MM.1S (cell line): ENCODE data around the gene HARS2.

Experiments used
- DNase-seq: peaks from one replicate; pipeline ENCODE4 v3.0.0-alpha.2; 2015
- H2AFZ ChIP-seq: fragments of 300-600 bp; sonication (generic); 2 replicates; pipeline ENCODE4 v1.6.0; 2016; ENCODE audit warnings: antibody characterized with exemption, low read length
- H3F3A ChIP-seq: fragments of 300-600 bp; sonication (generic); 2 replicates; pipeline ENCODE4 v1.6.1; 2016; ENCODE audit warnings: mild to moderate bottlenecking, antibody characterized with exemption, low read length, moderate library complexity, mixed read lengths; ENCODE audit not compliant: insufficient read depth
- H3K27ac ChIP-seq: fragments of 300-600 bp; sonication (generic); 2 replicates; pipeline ENCODE4 v1.5.1; 2016; ENCODE audit warnings: mild to moderate bottlenecking, low read length
- H3K27me3 ChIP-seq: fragments of 300-600 bp; sonication (generic); replicated peaks from 2 replicates; pipeline ENCODE4 v1.6.0; 2016; ENCODE audit warnings: low read length; ENCODE audit not compliant: insufficient read depth
- H3K36me3 ChIP-seq: fragments of 300-600 bp; sonication (generic); replicated peaks from 2 replicates; pipeline ENCODE4 v1.6.1; 2016; ENCODE audit warnings: mild to moderate bottlenecking, low read length, mixed read lengths; ENCODE audit not compliant: insufficient read depth
- H3K4me1 ChIP-seq: fragments of 300-600 bp; sonication (generic); 2 replicates; pipeline ENCODE4 v1.6.1; 2016; ENCODE audit warnings: low read length, mixed read lengths
- H3K4me2 ChIP-seq: fragments of 300-600 bp; sonication (generic); 2 replicates; pipeline ENCODE4 v1.6.0; 2016; ENCODE audit warnings: low read depth, low read length
- H3K4me3 ChIP-seq: fragments of 300-600 bp; sonication (generic); 2 replicates; pipeline ENCODE4 v1.5.1; 2016; ENCODE audit warnings: low read length, mixed read lengths
- H3K79me2 ChIP-seq: fragments of 300-600 bp; sonication (generic); 2 replicates; pipeline ENCODE4 v1.6.1; 2016; ENCODE audit warnings: mixed run types, low read length, mixed read lengths
- H3K9ac ChIP-seq: fragments of 300-600 bp; sonication (generic); 2 replicates; pipeline ENCODE4 v1.6.1; 2016; ENCODE audit warnings: low read length, mixed read lengths
- H3K9me2 ChIP-seq: fragments of 300-600 bp; sonication (generic); replicated peaks from 2 replicates; pipeline ENCODE4 v1.6.1; 2016; ENCODE audit warnings: mild to moderate bottlenecking, low read length, mixed read lengths; ENCODE audit not compliant: insufficient read depth
- H3K9me3 ChIP-seq: fragments of 300-600 bp; sonication (generic); replicated peaks from 2 replicates; pipeline ENCODE4 v1.6.1; 2016; ENCODE audit warnings: mild to moderate bottlenecking, low read length, mixed read lengths; ENCODE audit not compliant: insufficient read depth
- H4K20me1 ChIP-seq: fragments of 300-600 bp; sonication (generic); 2 replicates; pipeline ENCODE4 v1.6.1; 2016; ENCODE audit warnings: mild to moderate bottlenecking, low read length, moderate library complexity, mixed read lengths; ENCODE audit not compliant: insufficient read depth
- CTCF ChIP-seq: fragments of 300-600 bp; sonication (generic); IDR thresholded peaks from 2 replicates; pipeline ENCODE4 v1.5.1; 2016; ENCODE audit warnings: antibody characterized with exemption, low read length, mixed read lengths
- EZH2 ChIP-seq: fragments of 300-600 bp; sonication (generic); optimal IDR thresholded peaks from 2 replicates; pipeline ENCODE3; 2017; ENCODE audit warnings: low read depth, mild to moderate bottlenecking, antibody characterized with exemption, low read length, mixed read lengths
- EZH2phosphoT487 ChIP-seq: fragments of 300-600 bp; sonication (generic); IDR thresholded peaks from 2 replicates; pipeline ENCODE4 v1.6.1; 2018; ENCODE audit warnings: antibody characterized with exemption, low read length

HARS2 gene

GRCh38 chr5:140674629-140675028, 16.6 kb upstream of the HARS2 start:
- no peaks in the 10 kb centered on the region; the same call in 1 of the 2 replicates for H3F3A ChIP-seq
- H3K36me3 ChIP-seq, result peaks cover 4% of the 10 kb centered on the region; the same call in 1 of the 2 replicates
- no peak overlapping the region for H3K4me3 ChIP-seq
- no peaks in the 10 kb centered on the region for H3K79me2 ChIP-seq
- H3K4me1 ChIP-seq, result peaks cover 7% of the 10 kb centered on the region; the same call in 1 of the 2 replicates
- no peaks in the 10 kb centered on the region for H4K20me1 ChIP-seq
- no peaks in the 10 kb centered on the region for H3K9me3 ChIP-seq
- no peak overlapping the region for H3K4me2 ChIP-seq
- no peak overlapping the region for H2AFZ ChIP-seq
- DNase-seq, result no peak
- H3K9me2 ChIP-seq, result no peaks in the 10 kb centered on the region
- TF ChIP-seq EZH2phosphoT487 (no peak), CTCF (no peak), EZH2 (no peak)
- H3K9ac ChIP-seq, result no peak overlapping the region
- no peaks in the 10 kb centered on the region for H3K27me3 ChIP-seq
- H3K27ac ChIP-seq, result no peak overlapping the region

- no peaks in the 10 kb centered on the region for H3K79me2 ChIP-seq
- H3K4me1 ChIP-seq, result peaks cover 7% of the 10 kb centered on the region; the same call in 1 of the 2 replicates
- H4K20me1 ChIP-seq, result no peaks in the 10 kb centered on the region
- no peaks in the 10 kb centered on the region for H3K27me3 ChIP-seq
- H3K9ac ChIP-seq, result no peak overlapping the region
- DNase-seq, result no peak
- TF ChIP-seq EZH2, result no peak
- TF ChIP-seq EZH2phosphoT487, result no peak
- no peaks in the 10 kb centered on the region for H3K9me3 ChIP-seq
- no peaks in the 10 kb centered on the region for H3K36me3 ChIP-seq
- no peaks in the 10 kb centered on the region; the same call in 1 of the 2 replicates for H3F3A ChIP-seq
- H3K9me2 ChIP-seq, result no peaks in the 10 kb centered on the region
- H3K27ac ChIP-seq, result peak overlapping the region; percentile 39; the same call in 1 of the 2 replicates
- H3K4me3 ChIP-seq, result no peak overlapping the region
- no peak overlapping the region for H2AFZ ChIP-seq
- peak overlapping the region; percentile 18; the same call in 1 of the 2 replicates for H3K4me2 ChIP-seq
These were observed 13.3 kb upstream of the HARS2 start for GRCh38 chr5:140677947-140678346.

GRCh38 chr5:140678993-140679392, 12.3 kb upstream of the HARS2 start:
- H3K4me2 ChIP-seq, result no peak overlapping the region
- peaks cover 7% of the 10 kb centered on the region; the same call in 1 of the 2 replicates for H3K4me1 ChIP-seq
- no peaks in the 10 kb centered on the region for H3K79me2 ChIP-seq
- H3K27me3 ChIP-seq, result no peaks in the 10 kb centered on the region
- H2AFZ ChIP-seq, result no peak overlapping the region
- H3K9ac ChIP-seq, result no peak overlapping the region
- H3K4me3 ChIP-seq, result no peak overlapping the region
- no peaks in the 10 kb centered on the region for H4K20me1 ChIP-seq
- H3K9me2 ChIP-seq, result no peaks in the 10 kb centered on the region
- no peaks in the 10 kb centered on the region for H3K9me3 ChIP-seq
- no peaks in the 10 kb centered on the region; the same call in 1 of the 2 replicates for H3F3A ChIP-seq
- no peaks in the 10 kb centered on the region; the same call in 1 of the 2 replicates for H3K36me3 ChIP-seq
- no peak for DNase-seq
- H3K27ac ChIP-seq, result no peak overlapping the region
- TF ChIP-seq EZH2, result no peak
- no peak for TF ChIP-seq EZH2phosphoT487
- TF ChIP-seq CTCF, result no peak

GRCh38 chr5:140690376-140690932, 801 bp upstream of the HARS2 start:
- Histone ChIP-seq H3K36me3 (peaks cover 10% of the 10 kb centered on the region), H3K4me1 (peaks cover 10% of the 10 kb centered on the region; the same call in 1 of the 2 replicates), H3K4me2 (peak overlapping the region; percentile 87), H3K27ac (peak overlapping the region; percentile 63), H3F3A (peaks cover 15% of the 10 kb centered on the region), H3K9ac (peak overlapping the region; percentile 80), H2AFZ (peak overlapping the region; percentile 93), H3K9me2 (no peaks in the 10 kb centered on the region), H4K20me1 (no peaks in the 10 kb centered on the region), H3K4me3 (peak overlapping the region; percentile 91), H3K79me2 (peaks cover 55% of the 10 kb centered on the region), H3K27me3 (no peaks in the 10 kb centered on the region), H3K9me3 (no peaks in the 10 kb centered on the region)
- TF ChIP-seq EZH2, result no peak
- no peak for DNase-seq
